ENCODE measurements around the gene HS3ST2.
"Not testable (repeated sequence)": the region's sequence is repeated elsewhere in the genome, so short reads cannot be mapped to it uniquely, and the experiment has no call there.

Gene HS3ST2

DNA sequence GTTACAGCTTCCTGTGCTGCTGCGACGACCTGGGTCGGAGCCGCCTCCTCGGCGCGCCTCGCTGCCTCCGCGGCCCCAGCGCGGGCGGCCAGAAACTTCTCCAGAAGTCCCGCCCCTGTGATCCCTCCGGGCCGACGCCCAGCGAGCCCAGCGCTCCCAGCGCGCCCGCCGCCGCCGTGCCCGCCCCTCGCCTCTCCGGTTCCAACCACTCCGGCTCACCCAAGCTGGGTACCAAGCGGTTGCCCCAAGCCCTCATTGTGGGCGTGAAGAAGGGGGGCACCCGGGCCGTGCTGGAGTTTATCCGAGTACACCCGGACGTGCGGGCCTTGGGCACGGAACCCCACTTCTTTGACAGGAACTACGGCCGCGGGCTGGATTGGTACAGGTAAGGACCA, 746 bp downstream of the HS3ST2 start:
- no peak for DNase-seq

DNA sequence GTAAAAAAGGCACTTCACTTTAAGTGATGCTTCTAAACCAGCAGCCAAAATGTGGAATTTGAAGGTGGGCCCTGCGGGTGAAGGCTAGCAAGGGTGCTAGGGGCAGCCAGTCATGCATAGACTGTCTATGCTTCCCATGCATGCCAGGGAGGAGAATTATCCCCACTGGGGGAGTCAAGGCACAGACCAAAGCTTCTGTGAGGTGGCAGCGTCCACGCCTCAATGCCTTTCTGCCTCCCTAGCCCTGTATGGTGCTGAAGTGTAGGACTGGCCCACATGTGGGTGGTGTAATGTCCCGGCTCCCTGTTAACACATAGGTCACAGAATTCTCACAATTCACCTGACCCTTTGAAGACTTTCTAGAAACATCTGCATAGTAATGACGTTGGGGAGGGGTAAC, 1.9 kb downstream of the HS3ST2 start:
- DNase-seq = no peak

DNA sequence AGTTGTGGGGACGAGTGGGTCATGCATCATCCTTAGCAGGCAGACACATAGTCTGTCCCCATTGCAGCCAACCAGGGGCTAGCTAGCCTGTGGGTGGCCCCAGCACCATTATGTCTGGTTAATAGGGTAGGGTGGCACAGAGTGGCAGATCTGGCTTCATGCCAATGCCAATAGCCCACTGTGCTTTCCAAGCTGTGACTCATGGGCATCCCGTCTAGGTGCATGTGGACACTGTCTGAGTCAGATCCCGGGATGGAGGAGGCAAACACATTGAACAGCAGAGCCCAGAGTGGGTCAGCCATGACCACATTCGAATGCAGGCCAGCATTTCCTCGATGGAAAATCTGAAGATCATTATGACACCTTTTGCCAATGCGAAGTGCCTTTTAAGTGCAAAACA, 2.5 kb downstream of the HS3ST2 start:
- DNase-seq = no peak

DNA sequence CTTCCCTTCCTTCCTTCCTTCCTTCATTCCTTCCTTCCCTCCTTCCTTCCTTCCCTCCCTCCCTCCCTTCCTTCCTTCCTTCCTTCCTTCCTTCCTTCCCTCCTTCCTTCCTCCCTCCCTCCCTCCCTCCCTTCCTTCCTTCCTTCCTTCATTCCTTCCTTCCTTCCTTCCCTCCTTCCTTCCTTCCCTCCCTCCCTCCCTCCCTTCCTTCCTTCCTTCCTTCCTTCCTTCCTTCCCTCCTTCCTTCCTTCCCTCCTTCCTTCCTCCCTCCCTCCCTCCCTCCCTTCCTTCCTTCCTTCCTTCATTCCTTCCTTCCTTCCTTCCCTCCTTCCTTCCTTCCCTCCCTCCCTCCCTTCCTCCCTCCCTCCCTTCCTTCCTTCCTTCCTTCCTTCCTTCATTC, 4.8 kb downstream of the HS3ST2 start:
- not testable (repeated sequence) for DNase-seq

DNA sequence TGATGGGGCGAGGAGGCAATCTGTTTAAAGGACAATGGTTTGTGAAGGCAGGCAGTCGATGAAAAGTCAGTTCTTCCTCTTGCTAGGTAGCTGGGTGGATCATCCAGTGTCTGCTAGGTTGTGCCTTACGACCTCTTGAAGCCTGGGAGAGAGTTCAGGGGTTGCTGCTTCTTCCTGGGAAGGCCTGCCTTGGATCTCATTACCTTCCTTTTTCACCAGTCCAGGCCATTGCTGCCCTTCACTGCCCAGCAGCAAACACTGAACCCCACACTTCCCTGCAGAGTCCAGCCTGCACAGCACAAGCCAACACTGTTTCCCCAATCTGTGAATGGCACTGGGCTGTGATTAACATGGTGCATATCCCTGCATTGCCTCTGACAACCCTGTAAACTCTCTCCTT, 24.7 kb downstream of the HS3ST2 start:
- no peak for DNase-seq

DNA sequence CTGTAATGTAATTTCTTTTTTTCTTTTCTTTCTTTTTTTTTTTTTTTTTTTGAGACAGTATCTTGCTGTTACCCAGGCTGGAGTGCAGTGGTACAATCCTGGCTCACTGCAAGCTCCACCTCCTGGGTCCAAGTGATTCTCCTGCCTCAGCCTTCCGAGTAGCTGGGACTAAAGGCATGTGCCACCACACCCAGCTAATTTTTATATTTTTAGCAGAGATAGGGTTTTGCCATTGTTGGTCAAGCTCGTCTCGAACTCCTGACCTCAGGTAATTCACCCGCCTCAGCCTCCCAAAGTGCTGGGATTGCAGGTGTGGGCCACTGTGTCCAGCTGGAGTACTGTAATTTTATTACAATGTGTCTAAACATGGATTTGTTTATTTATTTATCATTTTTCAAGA, 28.1 kb downstream of the HS3ST2 start:
- DNase-seq = not testable (repeated sequence)

DNA sequence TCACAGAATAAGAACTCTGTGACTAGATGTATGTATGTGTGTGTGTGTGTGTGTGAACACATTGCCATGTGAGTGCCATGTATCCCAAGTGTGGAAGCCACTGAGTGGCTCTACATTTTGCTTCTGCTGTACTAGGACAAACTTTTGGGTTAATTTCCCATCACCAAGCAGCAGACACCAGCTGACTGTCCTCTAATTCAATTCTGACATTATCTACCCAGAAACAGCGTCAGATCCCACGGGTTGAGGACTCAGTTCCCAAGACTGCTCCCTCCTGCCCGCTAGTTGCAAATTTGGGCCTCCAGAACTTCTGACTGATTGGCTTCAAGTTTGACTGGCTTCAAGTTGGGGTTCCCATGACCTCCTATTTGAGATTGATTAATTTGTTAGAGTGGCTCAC, 29.2 kb downstream of the HS3ST2 start:
- DNase-seq = no peak

DNA sequence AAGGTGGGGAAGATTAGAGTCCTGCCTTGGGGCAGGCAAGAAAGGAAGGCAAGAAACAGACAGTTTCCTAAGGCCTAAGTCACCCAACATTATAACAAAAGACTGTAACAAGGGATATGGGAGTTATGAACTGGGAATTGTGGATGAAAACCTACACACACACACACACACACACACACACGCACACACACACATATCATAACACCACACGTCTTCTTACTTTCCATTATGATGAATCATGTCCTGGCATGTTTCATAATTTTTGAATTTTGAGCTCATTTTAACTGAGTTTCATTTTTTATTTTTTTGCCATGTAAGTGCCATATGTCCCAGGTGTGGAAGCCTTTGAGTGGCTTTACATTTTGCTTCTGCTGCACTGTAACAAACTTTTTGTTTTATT, 29.9 kb downstream of the HS3ST2 start:
- DNase-seq = no peak

DNA sequence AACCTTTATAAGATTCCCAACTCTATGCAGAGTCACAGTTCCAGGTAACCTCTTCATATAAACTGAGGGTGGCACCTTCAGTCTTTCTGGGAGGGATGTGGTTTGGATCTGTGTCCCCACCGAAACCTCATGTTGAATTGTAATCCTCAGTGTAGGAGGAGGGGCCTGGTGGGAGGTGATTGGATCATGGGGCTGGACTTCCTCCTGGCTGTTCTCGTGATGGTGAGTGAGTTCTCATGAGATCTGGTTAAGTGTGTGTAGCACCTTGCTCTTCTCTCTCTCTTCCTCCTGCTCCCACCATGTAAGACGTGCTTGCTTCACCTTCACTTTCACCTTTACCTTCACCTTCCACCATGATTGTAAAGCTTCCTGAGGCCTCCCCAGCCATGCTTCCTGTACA, 30.5 kb downstream of the HS3ST2 start:
- DNase-seq = peak; percentile 2

DNA sequence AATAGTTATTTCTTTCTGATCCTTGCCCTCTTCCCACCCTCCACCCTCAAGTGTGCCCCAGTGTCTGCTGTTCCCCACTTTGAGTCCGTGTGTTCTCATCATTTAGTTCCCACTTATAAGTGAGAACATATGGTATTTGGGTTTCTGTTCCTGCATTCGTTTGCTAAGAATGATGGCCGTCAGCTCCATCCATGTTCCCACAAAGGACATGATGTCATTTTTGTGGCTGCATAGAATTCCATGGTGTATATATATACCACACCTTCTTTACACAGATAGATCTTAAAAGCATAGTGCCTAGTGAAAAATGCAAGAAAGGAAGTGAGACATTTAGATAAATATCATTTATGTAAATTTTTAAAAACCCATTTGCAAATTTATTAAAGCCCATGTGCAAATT, 33.1 kb downstream of the HS3ST2 start:
- no peak for DNase-seq

DNA sequence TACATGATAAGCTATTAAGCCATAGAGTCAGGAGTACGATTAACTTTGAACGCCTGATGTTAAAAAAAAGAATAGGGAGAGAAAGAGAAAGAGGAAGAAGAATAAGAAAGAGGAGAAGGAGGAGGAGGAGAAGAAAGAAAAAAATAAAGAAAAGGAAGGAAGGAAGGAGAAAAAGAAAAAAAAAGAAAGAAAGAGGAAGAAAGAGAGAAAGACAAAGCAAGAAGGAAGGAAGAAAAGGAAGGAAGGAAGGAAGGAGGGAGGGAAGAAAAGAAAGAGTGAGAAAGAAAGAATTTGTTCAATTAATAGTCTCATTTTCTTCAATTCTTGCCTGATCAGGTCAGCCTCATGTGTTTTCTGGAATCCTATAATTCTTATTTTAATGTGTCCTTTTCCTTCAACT, 33.7 kb downstream of the HS3ST2 start:
- DNase-seq = no peak

DNA sequence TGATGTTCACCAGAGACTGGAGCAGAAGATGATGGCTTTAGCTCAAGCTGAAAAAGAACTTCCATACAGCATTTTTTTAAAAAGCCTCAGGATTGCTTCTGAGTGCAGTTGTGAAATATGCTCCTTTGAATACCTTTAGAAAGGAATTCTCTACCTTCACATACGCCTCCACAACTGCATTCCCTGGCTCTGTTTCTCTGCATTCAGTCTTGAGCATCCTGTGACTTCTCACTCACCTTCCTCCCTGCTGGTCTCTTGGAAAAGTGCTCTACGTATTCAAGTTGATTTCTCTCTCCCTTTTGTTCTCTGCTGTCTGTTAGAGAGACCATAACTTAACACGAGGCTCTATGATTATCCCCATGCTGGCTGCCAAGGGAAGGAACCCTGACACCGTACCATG, 34.5 kb downstream of the HS3ST2 start:
- DNase-seq = no peak

DNA sequence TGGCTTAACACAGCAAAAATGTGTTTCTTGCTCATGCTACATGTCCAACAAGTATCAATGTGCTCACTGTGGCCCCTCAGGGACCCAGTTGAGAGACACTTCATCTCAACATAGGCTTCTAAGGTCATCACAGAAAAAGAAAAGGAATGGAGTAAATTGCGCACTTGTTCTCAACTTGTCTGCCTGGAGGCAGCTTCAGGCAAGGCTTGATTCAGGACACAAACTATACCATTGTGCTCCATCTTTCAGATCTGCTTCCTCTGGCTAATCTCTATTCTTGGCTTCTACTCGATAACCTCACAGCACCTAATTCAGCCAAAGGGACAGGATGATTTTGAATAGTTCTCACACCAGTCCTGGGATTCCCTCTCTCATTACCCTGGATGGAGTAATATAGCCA, 35.6 kb downstream of the HS3ST2 start:
- no peak for DNase-seq

DNA sequence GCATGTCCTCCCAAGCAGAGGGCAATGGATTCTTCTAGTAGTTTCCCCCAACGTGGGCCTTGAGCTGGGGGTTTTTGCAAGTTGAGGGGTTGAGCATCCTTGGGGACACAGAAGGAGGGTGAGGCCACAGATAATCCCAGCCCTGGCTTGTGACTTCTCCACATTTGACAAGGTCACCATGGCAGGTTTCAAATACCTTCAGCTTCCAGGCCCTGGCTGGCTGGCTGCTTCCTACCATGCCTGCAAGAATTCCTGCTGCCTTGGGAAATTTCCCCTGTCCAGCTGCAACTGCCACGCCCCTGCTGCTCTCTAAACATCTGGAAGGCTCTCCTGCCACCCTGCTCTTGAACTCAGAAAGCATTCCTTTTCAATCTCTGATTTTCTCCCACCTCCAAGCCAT, 41.3 kb downstream of the HS3ST2 start:
- DNase-seq = no peak

DNA sequence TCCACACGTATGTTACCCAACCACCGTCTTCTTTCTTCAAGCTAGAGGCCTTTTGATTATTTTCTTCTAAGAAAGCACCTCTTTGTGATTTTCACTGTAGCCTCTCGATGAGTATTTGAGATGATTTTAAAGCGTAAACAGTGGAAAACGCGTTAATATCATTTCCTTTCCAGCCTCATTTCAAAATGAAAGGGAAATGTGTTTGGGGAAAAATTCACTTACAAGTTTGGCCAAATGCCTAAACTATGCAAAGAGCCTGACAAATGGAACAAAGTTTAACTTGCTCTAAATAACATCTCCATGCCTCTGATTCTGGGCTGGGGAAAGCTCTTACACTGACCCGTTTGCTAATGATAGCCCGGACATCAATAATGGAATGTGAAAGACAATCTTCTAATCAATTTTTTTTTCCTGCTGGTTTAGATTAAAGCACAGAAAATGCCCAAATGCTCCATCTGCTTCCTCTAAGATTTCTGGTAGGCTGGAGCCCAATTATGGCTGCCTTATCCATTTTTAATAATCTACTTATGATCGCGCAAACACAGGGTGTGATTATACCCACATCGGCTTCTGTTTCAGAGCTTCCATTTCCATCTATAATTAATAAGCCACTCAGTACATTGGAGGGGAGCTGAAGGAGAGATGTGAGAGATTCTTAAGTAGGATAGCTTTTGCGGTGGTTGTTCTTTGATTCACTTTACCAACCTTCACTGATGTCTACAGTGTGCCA, 43.5 kb downstream of the HS3ST2 start:
- peak; percentile 37 for DNase-seq

DNA sequence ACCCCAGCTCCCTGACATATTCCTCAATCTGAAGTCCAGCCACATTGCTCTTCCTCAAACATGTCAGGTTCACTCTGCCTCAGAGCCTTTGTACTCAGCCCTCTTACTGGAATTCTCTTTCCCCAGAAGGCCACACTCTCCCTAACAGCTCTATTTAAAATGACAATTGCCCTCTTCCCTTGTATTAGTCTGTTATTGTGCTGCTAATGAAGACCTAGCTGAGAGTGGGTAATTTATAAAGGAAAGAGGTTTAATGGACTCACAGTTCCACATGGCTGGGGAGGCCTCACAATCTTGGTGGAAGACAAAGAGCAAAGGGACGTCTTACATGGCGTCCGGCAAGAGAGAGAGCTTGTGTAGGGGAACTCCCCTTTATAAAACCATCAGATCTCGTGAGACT, 46.0 kb downstream of the HS3ST2 start:
- no peak for DNase-seq

DNA sequence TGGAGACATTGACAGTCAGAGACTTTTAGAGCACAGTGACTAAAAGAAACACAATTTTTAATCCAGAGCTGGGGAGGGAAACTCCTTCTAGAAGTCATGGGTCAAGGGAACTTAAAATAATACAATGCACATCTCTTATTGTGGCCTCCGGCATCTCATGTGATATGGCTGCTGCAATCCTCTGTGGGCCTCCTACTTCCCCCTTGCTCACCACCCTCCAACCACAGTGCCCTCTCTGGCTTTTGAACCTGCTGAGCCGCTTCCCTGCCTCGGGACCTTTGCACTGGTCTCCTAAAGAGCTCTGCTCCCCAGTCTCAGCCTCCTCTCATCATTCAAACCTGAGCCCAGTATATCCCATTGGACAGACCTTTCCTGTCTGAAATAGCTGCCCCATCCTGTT, 47.6 kb downstream of the HS3ST2 start:
- no peak for DNase-seq

DNA sequence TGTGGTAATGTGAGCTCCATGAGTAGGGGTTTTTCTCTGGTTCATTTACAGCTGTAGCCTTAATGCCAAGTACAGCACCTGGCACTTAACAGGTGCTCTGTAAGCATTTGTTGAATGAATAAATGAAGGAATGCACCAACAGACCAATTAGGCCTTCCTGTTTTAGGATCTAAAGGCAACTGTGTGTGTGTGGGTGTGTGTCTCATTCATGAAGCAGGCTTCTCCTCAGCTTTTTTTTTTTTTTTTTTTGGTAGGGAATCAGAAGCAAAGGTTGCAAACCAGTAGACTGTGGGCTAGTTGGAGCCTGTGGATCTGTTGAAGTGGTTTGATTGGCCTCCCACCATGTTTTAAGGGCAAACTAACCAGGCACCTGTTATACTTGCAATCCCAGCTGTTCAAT, 48.1 kb downstream of the HS3ST2 start:
- DNase-seq = no peak

DNA sequence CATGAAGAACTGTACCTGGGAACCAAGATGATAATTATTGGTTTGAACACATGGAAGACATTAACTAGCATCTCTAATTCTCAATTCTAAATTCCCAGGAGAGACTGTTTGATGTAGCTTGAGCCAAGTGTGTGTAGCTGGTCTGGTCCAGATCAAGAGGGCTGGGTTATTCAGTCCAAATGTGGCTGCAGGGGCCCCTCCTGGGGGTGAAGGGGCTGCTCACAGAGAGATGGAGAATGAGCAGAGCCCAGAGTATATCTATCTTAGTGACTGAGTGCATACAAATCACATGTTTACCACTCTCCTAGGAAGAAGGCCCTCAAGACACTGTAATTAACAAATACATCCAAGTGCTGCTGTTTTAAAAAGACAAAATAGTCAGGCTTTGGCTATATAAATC, 50.4 kb downstream of the HS3ST2 start:
- DNase-seq = no peak

DNA sequence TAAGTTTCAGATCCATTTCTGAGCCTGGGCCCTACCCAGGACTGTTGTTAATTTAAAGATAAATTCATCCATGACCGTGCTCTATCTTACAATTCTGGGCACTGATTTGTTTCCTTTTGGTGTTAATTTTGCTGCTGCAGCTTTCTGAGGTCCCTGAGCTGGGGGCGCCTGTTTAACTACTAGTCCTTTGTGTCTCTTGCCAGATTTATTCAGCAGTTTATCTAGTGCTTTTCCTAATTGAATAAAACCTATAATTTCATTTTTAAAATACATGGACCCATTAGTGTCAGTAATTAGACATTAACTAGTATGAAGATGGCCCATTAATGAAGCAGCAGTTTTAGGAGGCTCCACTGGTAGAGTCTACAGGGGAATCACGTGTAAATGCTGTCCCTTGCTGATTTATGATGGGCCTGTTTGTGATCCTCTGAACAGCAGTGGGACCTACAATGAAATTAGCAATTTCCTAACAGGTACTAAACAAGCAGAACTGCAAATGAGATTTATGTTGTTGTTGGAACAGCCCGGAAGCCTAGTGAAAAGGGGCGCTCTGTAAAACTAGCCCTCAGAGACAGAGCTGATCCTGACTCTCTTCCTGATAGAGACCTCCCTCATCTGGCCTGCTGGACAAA, 54.7 kb downstream of the HS3ST2 start:
- DNase-seq = no peak

DNA sequence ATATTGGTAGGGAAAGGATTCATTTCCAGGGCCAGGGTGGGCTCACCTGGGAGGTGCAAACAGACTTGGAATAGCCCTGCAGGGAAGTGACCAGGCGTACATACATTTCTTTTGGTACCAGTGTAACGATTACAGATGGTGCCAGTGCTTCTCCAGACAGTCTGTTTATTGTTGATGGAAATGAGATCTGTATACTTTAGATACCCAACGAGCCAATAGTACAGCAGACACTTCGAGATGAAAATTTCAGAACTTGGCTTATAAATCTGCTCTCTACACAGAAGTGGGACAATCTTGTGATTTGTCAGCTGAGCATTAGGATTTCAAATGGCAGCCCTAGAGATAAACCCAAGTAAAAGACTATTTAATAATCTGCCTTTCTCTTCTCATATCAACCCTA, 57.9 kb downstream of the HS3ST2 start:
- no peak for DNase-seq

DNA sequence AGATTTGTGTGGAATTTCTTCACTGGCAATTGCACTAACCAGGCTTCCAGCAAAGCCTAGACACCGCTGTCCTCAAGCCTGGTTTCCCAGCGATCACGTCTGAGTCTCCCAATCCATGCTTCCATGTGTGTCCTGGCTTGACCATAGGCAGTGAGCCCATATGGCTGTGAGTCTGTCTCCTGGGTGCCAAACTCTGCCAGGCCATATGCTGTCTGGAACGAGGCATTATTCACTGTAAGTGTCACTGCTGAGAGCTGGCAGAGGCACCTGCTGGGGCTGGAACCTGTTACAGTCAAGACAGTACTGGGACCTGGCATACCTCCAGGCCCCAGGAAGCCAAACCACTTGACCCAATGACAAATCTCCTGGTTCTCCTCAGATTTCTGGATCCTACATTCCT, 60.4 kb downstream of the HS3ST2 start:
- no peak for DNase-seq

DNA sequence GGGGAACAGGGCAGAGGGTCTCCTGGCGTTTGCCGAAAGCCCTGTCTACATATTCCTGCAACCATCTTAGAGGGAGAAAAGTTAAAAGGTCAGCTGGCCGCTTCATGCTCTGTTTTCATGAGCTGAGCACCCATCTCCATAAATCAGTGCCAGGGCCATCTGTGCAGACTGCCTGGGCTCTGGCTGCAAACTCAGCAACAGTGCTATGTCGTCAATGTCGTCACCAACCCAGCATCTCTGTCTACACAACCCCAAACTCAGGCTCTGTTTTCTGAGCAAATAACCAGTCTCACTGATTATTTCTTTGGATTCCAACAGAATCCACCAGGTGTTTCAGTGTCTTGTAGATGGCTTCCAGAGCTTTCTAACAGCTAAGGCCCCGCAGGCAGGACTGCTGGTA, 65.0 kb downstream of the HS3ST2 start:
- DNase-seq = no peak

DNA sequence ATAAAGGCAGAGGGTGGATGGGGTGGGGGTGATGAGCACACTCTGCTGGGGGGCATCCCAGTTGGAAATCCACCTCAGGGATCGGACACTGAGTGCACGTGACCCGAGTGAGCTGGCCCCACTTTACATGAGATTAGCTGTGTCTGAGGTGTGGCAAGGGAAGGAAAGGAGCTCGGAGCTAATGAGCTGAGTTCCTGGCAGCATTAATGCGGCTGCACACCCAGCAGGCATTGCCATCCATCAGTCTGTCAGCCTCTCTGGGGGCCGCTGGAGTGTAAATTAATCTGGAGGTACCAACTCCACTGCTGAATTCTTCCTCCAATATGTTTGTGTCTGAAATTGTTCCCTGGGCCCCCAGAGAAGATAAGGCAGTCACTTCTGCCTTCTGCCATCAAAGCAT, 65.5 kb downstream of the HS3ST2 start:
- peak; percentile 44 for DNase-seq

DNA sequence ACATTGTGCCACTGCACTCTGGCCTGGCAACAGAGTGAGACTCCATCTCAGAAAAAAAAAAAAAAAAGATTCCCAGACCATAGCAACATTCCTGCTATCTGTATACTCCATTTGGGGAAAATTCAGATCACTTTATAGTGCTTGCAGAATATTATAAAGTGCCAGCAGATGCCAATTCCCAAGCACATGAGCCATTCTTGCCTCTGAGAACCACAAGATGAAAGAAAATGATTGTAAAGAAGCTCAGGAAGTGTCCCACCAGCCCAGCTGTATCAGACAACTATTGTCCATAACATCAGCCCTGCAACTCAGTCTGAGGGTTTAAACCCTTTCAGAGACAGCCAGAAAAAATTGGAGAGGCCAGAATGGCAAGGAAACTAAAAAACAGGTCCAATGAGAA, 69.0 kb downstream of the HS3ST2 start:
- no peak for DNase-seq

Measured in NCI-H82 (cell line).